ENCODE results near the gene CDSN. TPM values are rescaled to one million over a fixed set of nuclear protein-coding genes. Genes with fewer than 3 reads are reported as not detected.
"Not testable (repeated sequence)": the region's sequence is repeated elsewhere in the genome, so short reads cannot be mapped to it uniquely, and the experiment has no call there.

Gene CDSN
- total and polyA plus RNA-seq, 3 experiments from 2014 or later, result not detected

GRCh38 chr6:31068669-31069340 is 51.4 kb downstream of the CDSN start:
- Mint-ChIP-seq H3K9me3 (no peaks in the 10 kb centered on the region), H3K27me3 (peaks cover 0 to 10% of the 10 kb centered on the region in 2 donors), H3K36me3 (no peaks in the 10 kb centered on the region), H3K4me3 (no peak overlapping the region), H3K27ac (no peak overlapping the region), H3K4me1 (peaks cover 0 to 5% (median 0%) of the 10 kb centered on the region in 3 donors)
- Histone ChIP-seq H3K27me3 (ENCODE audit: insufficient read depth, low read length, poor library complexity, severe bottlenecking) (no peaks in the 10 kb centered on the region), H3K27ac (ENCODE audit: low read depth, low read length) (no peak overlapping the region), H3K4me1 (ENCODE audit: insufficient read depth, low read length) (no peaks in the 10 kb centered on the region), H3K9me3 (ENCODE audit: low read length) (no peaks in the 10 kb centered on the region), H3K36me3 (ENCODE audit: insufficient read depth, low read length) (no peaks in the 10 kb centered on the region), H3K4me3 (ENCODE audit: low read length) (no peak overlapping the region)
- peak; percentile 52 to 82 (median 57) for DNase-seq
- ChIA-PET POLR2A (interaction anchor here (0.6 kb wide), 1 partner anchor 19 kb away, joined by 3 read pairs; no protein-coding TSS in a partner anchor), CTCF (interaction anchor here (0.6 to 3.2 kb wide), 7 partner anchors 9 to 248 kb away, joined by 3 to 33 read pairs (median 4); no protein-coding TSS in a partner anchor)

GRCh38 chr6:31067891-31068668 is 52.2 kb downstream of the CDSN start:
- CTCF ChIA-PET, result interaction anchor here (0.7 to 3.2 kb wide), 3 partner anchors 14 to 247 kb away, joined by 3 to 33 read pairs (median 4); no protein-coding TSS in a partner anchor
- H3K9me3 Mint-ChIP-seq; H3K36me3 ChIP-seq (ENCODE audit: insufficient read depth, low read length); H3K36me3 Mint-ChIP-seq; H3K4me3 ChIP-seq (ENCODE audit: low read length); H3K4me3 Mint-ChIP-seq; H3K4me1 ChIP-seq (ENCODE audit: insufficient read depth, low read length); H3K27me3 ChIP-seq (ENCODE audit: insufficient read depth, low read length, poor library complexity, severe bottlenecking); H3K4me1 Mint-ChIP-seq; H3K9me3 ChIP-seq (ENCODE audit: low read length); DNase-seq; H3K27ac ChIP-seq (ENCODE audit: low read depth, low read length); H3K27ac Mint-ChIP-seq; H3K27me3 Mint-ChIP-seq: not testable (repeated sequence)
- POLR2A ChIA-PET, result interaction anchor here (0.6 kb wide), 1 partner anchor 18 kb away, joined by 3 read pairs; no protein-coding TSS in a partner anchor

- H3K27me3 ChIP-seq (ENCODE audit: insufficient read depth, low read length, poor library complexity, severe bottlenecking); H3K9me3 Mint-ChIP-seq; H3K36me3 Mint-ChIP-seq; H3K4me1 ChIP-seq (ENCODE audit: insufficient read depth, low read length); H3K36me3 ChIP-seq (ENCODE audit: insufficient read depth, low read length); POLR2A ChIA-PET; H3K27ac Mint-ChIP-seq; H3K4me3 ChIP-seq (ENCODE audit: low read length); H3K4me3 Mint-ChIP-seq; DNase-seq; H3K27ac ChIP-seq (ENCODE audit: low read depth, low read length); H3K4me1 Mint-ChIP-seq; H3K9me3 ChIP-seq (ENCODE audit: low read length): not testable (repeated sequence)
- peaks cover 4 to 14% of the 10 kb centered on the region in 2 donors for H3K27me3 Mint-ChIP-seq
- CTCF ChIA-PET, result interaction anchor here (1.7 kb wide), 1 partner anchor 13 kb away, joined by 4 read pairs; no protein-coding TSS in a partner anchor
These were observed 53.2 kb downstream of the CDSN start for GRCh38 chr6:31067028-31067427.

GRCh38 chr6:31065556-31065955 is 54.7 kb downstream of the CDSN start:
- ChIA-PET POLR2A (no interaction called here), CTCF (interaction anchor here (1.7 kb wide), 1 partner anchor 14 kb away, joined by 4 read pairs; no protein-coding TSS in a partner anchor)
- H3K36me3 ChIP-seq (ENCODE audit: insufficient read depth, low read length), result no peaks in the 10 kb centered on the region
- Mint-ChIP-seq H3K27me3 (peaks cover 8 to 17% of the 10 kb centered on the region in 2 donors), H3K4me3 (no peak overlapping the region), H3K4me1 (peaks cover 0 to 5% (median 0%) of the 10 kb centered on the region in 3 donors), H3K36me3 (no peaks in the 10 kb centered on the region), H3K27ac (no peak overlapping the region), H3K9me3 (no peaks in the 10 kb centered on the region)
- H3K4me3 ChIP-seq (ENCODE audit: low read length), result no peak overlapping the region
- H3K27ac ChIP-seq (ENCODE audit: low read depth, low read length), result no peak overlapping the region
- no peaks in the 10 kb centered on the region for H3K9me3 ChIP-seq (ENCODE audit: low read length)
- no peaks in the 10 kb centered on the region for H3K27me3 ChIP-seq (ENCODE audit: insufficient read depth, low read length, poor library complexity, severe bottlenecking)
- no peak for DNase-seq
- no peaks in the 10 kb centered on the region for H3K4me1 ChIP-seq (ENCODE audit: insufficient read depth, low read length)

Other genes starting within 250 kb of the CDSN start
- gene DDR1, start 235.9 kb downstream of the CDSN start, total RNA-seq, result 10 to 100 TPM; 10.1 to 10.5 TPM
- gene DDR1, start 235.9 kb downstream of the CDSN start, polyA plus RNA-seq, result 1.2 TPM
- gene GTF2H4, start 212.2 kb downstream of the CDSN start, total RNA-seq, result 10 to 100 TPM; 48.2 to 55.3 TPM
- 7.5 TPM for gene GTF2H4, start 212.2 kb downstream of the CDSN start, polyA plus RNA-seq
- 10 to 100 TPM; 82.4 to 86.0 TPM for gene VARS2, start 206.2 kb downstream of the CDSN start, total RNA-seq
- gene VARS2, start 206.2 kb downstream of the CDSN start, polyA plus RNA-seq, result 16.2 TPM
- not detected for gene SFTA2, start 188.3 kb downstream of the CDSN start, total RNA-seq
- gene SFTA2, start 188.3 kb downstream of the CDSN start, polyA plus RNA-seq, result not detected
- gene MUCL3, start 179.5 kb downstream of the CDSN start, total RNA-seq, result not detected
- not detected for gene MUCL3, start 179.5 kb downstream of the CDSN start, polyA plus RNA-seq
- gene MUC21, start 136.7 kb downstream of the CDSN start, total RNA-seq, result not detected
- not detected for gene MUC21, start 136.7 kb downstream of the CDSN start, polyA plus RNA-seq
- gene MUC22, start 110.0 kb downstream of the CDSN start, total RNA-seq, result not detected
- gene MUC22, start 110.0 kb downstream of the CDSN start, polyA plus RNA-seq, result not detected
- gene C6orf15, start 7.9 kb downstream of the CDSN start, total RNA-seq, result not detected
- not detected for gene C6orf15, start 7.9 kb downstream of the CDSN start, polyA plus RNA-seq
- gene PSORS1C1, start 5.6 kb downstream of the CDSN start, total RNA-seq, result not detected
- not detected for gene PSORS1C1, start 5.6 kb downstream of the CDSN start, polyA plus RNA-seq
- not detected for gene PSORS1C2, start 18.6 kb upstream of the CDSN start, total RNA-seq
- gene PSORS1C2, start 18.6 kb upstream of the CDSN start, polyA plus RNA-seq, result not detected
- 10 to 100 TPM; 45.9 to 46.1 TPM for gene CCHCR1, start 37.4 kb upstream of the CDSN start, total RNA-seq
- gene CCHCR1, start 37.4 kb upstream of the CDSN start, polyA plus RNA-seq, result 7.4 TPM
- gene TCF19, start 38.1 kb upstream of the CDSN start, total RNA-seq, result 100 to 1,000 TPM; 102 to 103 TPM
- gene TCF19, start 38.1 kb upstream of the CDSN start, polyA plus RNA-seq, result 11.6 TPM
- not detected for gene POU5F1, start 50.2 kb upstream of the CDSN start, total RNA-seq
- not detected for gene POU5F1, start 50.2 kb upstream of the CDSN start, polyA plus RNA-seq
- 100 to 1,000 TPM; 823 to 860 TPM for gene HLA-C, start 151.6 kb upstream of the CDSN start, total RNA-seq
- 4,018 TPM for gene HLA-C, start 151.6 kb upstream of the CDSN start, polyA plus RNA-seq
- gene HLA-B, start 236.7 kb upstream of the CDSN start, total RNA-seq, result 1,000 to 10,000 TPM; 3,705 to 3,812 TPM
- gene HLA-B, start 236.7 kb upstream of the CDSN start, polyA plus RNA-seq, result 8,337 TPM

Data from CD8-positive, alpha-beta memory T cell (primary cell).